Activated T-cell treated with anti-CD3 and anti-CD28 coated beads, Interleukin-2, amount 50 U/mL, for 24 hours (primary cell): ENCODE data around the gene GRIFIN.

Experiments used
- DNase-seq: peaks from one replicate; pipeline ENCODE4 v3.0.0-alpha.2; 2020
- H3K27ac Mint-ChIP-seq: 2 replicates; pipeline ENCODE4 v1.8.0; 2020; ENCODE audit warnings: mild to moderate bottlenecking, mixed read lengths
- H3K27me3 Mint-ChIP-seq: 2 replicates; pipeline ENCODE4 v1.8.0; 2020; ENCODE audit warnings: mixed read lengths
- H3K36me3 Mint-ChIP-seq: 2 replicates; pipeline ENCODE4 v1.8.0; 2020; ENCODE audit warnings: low read depth, mixed read lengths
- H3K4me1 Mint-ChIP-seq: 2 replicates; pipeline ENCODE4 v1.8.0; 2020; ENCODE audit warnings: low read depth, mixed read lengths
- H3K4me3 Mint-ChIP-seq: 2 replicates; pipeline ENCODE4 v1.8.0; 2020; ENCODE audit warnings: mild to moderate bottlenecking, moderate library complexity, mixed read lengths
- H3K9me3 Mint-ChIP-seq: 2 replicates; pipeline ENCODE4 v1.8.0; 2020; ENCODE audit warnings: mixed read lengths

The GRIFIN gene

GRCh38 chr7:2507208-2507916, 31.2 kb upstream of the GRIFIN start:
- peaks cover 46% of the 10 kb centered on the region for H3K4me1 Mint-ChIP-seq
- H3K27me3 Mint-ChIP-seq: no peaks in the 10 kb centered on the region
- no peak for DNase-seq
- no peaks in the 10 kb centered on the region for H3K36me3 Mint-ChIP-seq
- H3K9me3 Mint-ChIP-seq: no peaks in the 10 kb centered on the region
- no peak overlapping the region for H3K27ac Mint-ChIP-seq
- H3K4me3 Mint-ChIP-seq: no peak overlapping the region

GRCh38 chr7:2505401-2505800, 29.2 kb upstream of the GRIFIN start:
- no peaks in the 10 kb centered on the region for H3K9me3 Mint-ChIP-seq
- H3K4me3 Mint-ChIP-seq: no peak overlapping the region
- H3K27ac Mint-ChIP-seq: no peak overlapping the region
- no peaks in the 10 kb centered on the region for H3K36me3 Mint-ChIP-seq
- no peaks in the 10 kb centered on the region for H3K27me3 Mint-ChIP-seq
- H3K4me1 Mint-ChIP-seq: peaks cover 26% of the 10 kb centered on the region
- DNase-seq: no peak

GRCh38 chr7:2504889-2505375, 28.7 kb upstream of the GRIFIN start:
- Mint-ChIP-seq H3K27ac (no peak overlapping the region), H3K4me1 (peaks cover 22% of the 10 kb centered on the region), H3K4me3 (no peak overlapping the region), H3K27me3 (no peaks in the 10 kb centered on the region), H3K9me3 (no peaks in the 10 kb centered on the region), H3K36me3 (no peaks in the 10 kb centered on the region)
- no peak for DNase-seq

- H3K36me3 Mint-ChIP-seq: no peaks in the 10 kb centered on the region
- no peak for DNase-seq
- no peaks in the 10 kb centered on the region for H3K9me3 Mint-ChIP-seq
- peaks cover 16% of the 10 kb centered on the region for H3K4me1 Mint-ChIP-seq
- no peak overlapping the region for H3K27ac Mint-ChIP-seq
- no peaks in the 10 kb centered on the region for H3K27me3 Mint-ChIP-seq
- H3K4me3 Mint-ChIP-seq: no peak overlapping the region
Measured at GRCh38 chr7:2504128-2504888, 28.1 kb upstream of the GRIFIN start.

- DNase-seq: no peak
- no peaks in the 10 kb centered on the region for H3K9me3 Mint-ChIP-seq
- no peak overlapping the region for H3K27ac Mint-ChIP-seq
- H3K4me1 Mint-ChIP-seq: peaks cover 6% of the 10 kb centered on the region
- no peak overlapping the region for H3K4me3 Mint-ChIP-seq
- H3K36me3 Mint-ChIP-seq: no peaks in the 10 kb centered on the region
- H3K27me3 Mint-ChIP-seq: no peaks in the 10 kb centered on the region
Measured at GRCh38 chr7:2503056-2503941, 27.1 kb upstream of the GRIFIN start.

GRCh38 chr7:2502647-2502966, 26.4 kb upstream of the GRIFIN start:
- no peak for DNase-seq
- Mint-ChIP-seq H3K4me3 (no peak overlapping the region), H3K36me3 (no peaks in the 10 kb centered on the region), H3K4me1 (peaks cover under 1% of the 10 kb centered on the region), H3K9me3 (no peaks in the 10 kb centered on the region), H3K27ac (no peak overlapping the region), H3K27me3 (peaks cover under 1% of the 10 kb centered on the region)

GRCh38 chr7:2501947-2502646, 25.9 kb upstream of the GRIFIN start:
- Mint-ChIP-seq H3K4me3 (no peak overlapping the region), H3K27me3 (peaks cover 5% of the 10 kb centered on the region), H3K4me1 (peaks cover 2% of the 10 kb centered on the region), H3K27ac (no peak overlapping the region), H3K36me3 (no peaks in the 10 kb centered on the region), H3K9me3 (no peaks in the 10 kb centered on the region)
- DNase-seq: no peak

- H3K27me3 Mint-ChIP-seq: peaks cover 9% of the 10 kb centered on the region
- H3K36me3 Mint-ChIP-seq: no peaks in the 10 kb centered on the region
- no peak overlapping the region for H3K4me3 Mint-ChIP-seq
- no peaks in the 10 kb centered on the region for H3K9me3 Mint-ChIP-seq
- H3K27ac Mint-ChIP-seq: no peak overlapping the region
- no peak for DNase-seq
- H3K4me1 Mint-ChIP-seq: peaks cover 2% of the 10 kb centered on the region
Measured at GRCh38 chr7:2500701-2501100, 24.5 kb upstream of the GRIFIN start.

GRCh38 chr7:2499719-2500430, 23.7 kb upstream of the GRIFIN start:
- Mint-ChIP-seq H3K4me3 (no peak overlapping the region), H3K27ac (no peak overlapping the region), H3K36me3 (no peaks in the 10 kb centered on the region), H3K4me1 (peaks cover 2% of the 10 kb centered on the region), H3K27me3 (peaks cover 9% of the 10 kb centered on the region), H3K9me3 (no peaks in the 10 kb centered on the region)
- DNase-seq: no peak

GRCh38 chr7:2499181-2499580, 23.0 kb upstream of the GRIFIN start:
- Mint-ChIP-seq H3K36me3 (no peaks in the 10 kb centered on the region), H3K9me3 (no peaks in the 10 kb centered on the region), H3K4me3 (no peak overlapping the region), H3K4me1 (peaks cover 2% of the 10 kb centered on the region), H3K27ac (no peak overlapping the region), H3K27me3 (peaks cover 9% of the 10 kb centered on the region)
- no peak for DNase-seq

GRCh38 chr7:2498708-2499107, 22.5 kb upstream of the GRIFIN start:
- H3K27me3 Mint-ChIP-seq: peaks cover 9% of the 10 kb centered on the region
- no peaks in the 10 kb centered on the region for H3K9me3 Mint-ChIP-seq
- DNase-seq: no peak
- peaks cover 2% of the 10 kb centered on the region for H3K4me1 Mint-ChIP-seq
- no peak overlapping the region for H3K4me3 Mint-ChIP-seq
- no peaks in the 10 kb centered on the region for H3K36me3 Mint-ChIP-seq
- no peak overlapping the region for H3K27ac Mint-ChIP-seq

GRCh38 chr7:2497500-2498336, 21.5 kb upstream of the GRIFIN start:
- H3K27ac Mint-ChIP-seq: no peak overlapping the region
- H3K27me3 Mint-ChIP-seq: peaks cover 9% of the 10 kb centered on the region
- H3K4me1 Mint-ChIP-seq: peaks cover 2% of the 10 kb centered on the region
- no peak overlapping the region for H3K4me3 Mint-ChIP-seq
- H3K9me3 Mint-ChIP-seq: no peaks in the 10 kb centered on the region
- H3K36me3 Mint-ChIP-seq: no peaks in the 10 kb centered on the region
- no peak for DNase-seq

GRCh38 chr7:2497065-2497464, 20.9 kb upstream of the GRIFIN start:
- peaks cover 2% of the 10 kb centered on the region for H3K4me1 Mint-ChIP-seq
- no peaks in the 10 kb centered on the region for H3K9me3 Mint-ChIP-seq
- H3K4me3 Mint-ChIP-seq: no peak overlapping the region
- H3K27me3 Mint-ChIP-seq: peaks cover 9% of the 10 kb centered on the region
- no peak overlapping the region for H3K27ac Mint-ChIP-seq
- no peaks in the 10 kb centered on the region for H3K36me3 Mint-ChIP-seq
- DNase-seq: no peak
